WTC11 (cell line): ENCODE results near the gene TEX54. TPM values are rescaled to one million over a fixed set of nuclear protein-coding genes. Genes with fewer than 3 reads are reported as not detected.

Experiments used
- CREM ChIP-seq: sonication (generic); formaldehyde crosslinking; IDR thresholded peaks from 2 replicates; pipeline ENCODE4 v1.8.1; 2022; ENCODE audit warnings: mild to moderate bottlenecking, missing genetic modification reagents, moderate library complexity
- E2F5 ChIP-seq: sonication (generic); formaldehyde crosslinking; IDR thresholded peaks from 2 replicates; pipeline ENCODE4 v1.8.1; 2022; ENCODE audit warnings: mild to moderate bottlenecking, moderate library complexity, missing genetic modification reagents
- EMX1 ChIP-seq: fragments of 250-450 bp; sonication (Bioruptor Pico); IDR thresholded peaks from 2 replicates; pipeline ENCODE4 v1.8.0; 2021; ENCODE audit warnings: mild to moderate bottlenecking
- GRHL2 ChIP-seq: fragments of 250-450 bp; sonication (Bioruptor Pico); IDR thresholded peaks from 2 replicates; pipeline ENCODE4 v1.8.0; 2022; ENCODE audit warnings: mild to moderate bottlenecking, moderate library complexity; ENCODE audit not compliant: insufficient replicate concordance, severe bottlenecking
- JAZF1 ChIP-seq: fragments of 250-450 bp; sonication (Bioruptor Pico); IDR thresholded peaks from 2 replicates; pipeline ENCODE4 v1.9.0; 2021; ENCODE audit warnings: moderate library complexity, mild to moderate bottlenecking, inconsistent platforms
- JUN ChIP-seq: sonication (generic); formaldehyde crosslinking; IDR thresholded peaks from 2 replicates; pipeline ENCODE4 v1.8.0; 2023; ENCODE audit warnings: mild to moderate bottlenecking, missing genetic modification reagents
- MAX ChIP-seq: sonication (generic); formaldehyde crosslinking; IDR thresholded peaks from 2 replicates; pipeline ENCODE4 v1.8.0; 2022; ENCODE audit warnings: mild to moderate bottlenecking, missing genetic modification reagents
- NR1H2 ChIP-seq: sonication (generic); formaldehyde crosslinking; IDR thresholded peaks from 2 replicates; pipeline ENCODE4 v1.9.0; 2021; ENCODE audit warnings: mild to moderate bottlenecking, moderate library complexity, missing genetic modification reagents
- PREB ChIP-seq: sonication (generic); formaldehyde crosslinking; IDR thresholded peaks from 2 replicates; pipeline ENCODE4 v1.8.1; 2022; ENCODE audit warnings: mild to moderate bottlenecking, missing genetic modification reagents, moderate library complexity, borderline replicate concordance
- RORB ChIP-seq: fragments of 250-450 bp; sonication (Bioruptor Pico); IDR thresholded peaks from 2 replicates; pipeline ENCODE4 v1.9.0; 2021; ENCODE audit warnings: mild to moderate bottlenecking
- ZBTB21 ChIP-seq: sonication (generic); formaldehyde crosslinking; IDR thresholded peaks from 2 replicates; pipeline ENCODE4 v1.8.1; 2023; ENCODE audit warnings: mild to moderate bottlenecking, missing genetic modification reagents, borderline replicate concordance
- ZNF396 ChIP-seq: fragments of 250-450 bp; sonication (Bioruptor Pico); IDR thresholded peaks from 2 replicates; pipeline ENCODE4 v1.8.0; 2021; ENCODE audit warnings: mild to moderate bottlenecking, moderate library complexity, borderline replicate concordance
- total RNA-seq: library from RNA; stranded (reverse); gene quantifications from 3 replicates; pipeline ENCODE4 v1.2.3, GENCODE V29; 2021
- TF ChIP-seq, protein P1 (sequence below): sonication (generic); formaldehyde crosslinking; IDR thresholded peaks from 2 replicates; pipeline ENCODE4 v1.8.0; 2022; ENCODE audit warnings: missing genetic modification reagents
- TF ChIP-seq, protein P2 (sequence below): sonication (generic); formaldehyde crosslinking; IDR thresholded peaks from 2 replicates; pipeline ENCODE4 v1.8.1; 2022; ENCODE audit warnings: low read depth, mild to moderate bottlenecking, moderate library complexity, missing genetic modification reagents, borderline replicate concordance
- TF ChIP-seq, protein P3 (sequence below): fragments of 250-450 bp; sonication (Bioruptor Pico); IDR thresholded peaks from 2 replicates; pipeline ENCODE4 v1.9.0; 2021; ENCODE audit warnings: mild to moderate bottlenecking

The TEX54 gene
- total RNA-seq, 1 experiment from 2014 or later: not detected

DNA sequence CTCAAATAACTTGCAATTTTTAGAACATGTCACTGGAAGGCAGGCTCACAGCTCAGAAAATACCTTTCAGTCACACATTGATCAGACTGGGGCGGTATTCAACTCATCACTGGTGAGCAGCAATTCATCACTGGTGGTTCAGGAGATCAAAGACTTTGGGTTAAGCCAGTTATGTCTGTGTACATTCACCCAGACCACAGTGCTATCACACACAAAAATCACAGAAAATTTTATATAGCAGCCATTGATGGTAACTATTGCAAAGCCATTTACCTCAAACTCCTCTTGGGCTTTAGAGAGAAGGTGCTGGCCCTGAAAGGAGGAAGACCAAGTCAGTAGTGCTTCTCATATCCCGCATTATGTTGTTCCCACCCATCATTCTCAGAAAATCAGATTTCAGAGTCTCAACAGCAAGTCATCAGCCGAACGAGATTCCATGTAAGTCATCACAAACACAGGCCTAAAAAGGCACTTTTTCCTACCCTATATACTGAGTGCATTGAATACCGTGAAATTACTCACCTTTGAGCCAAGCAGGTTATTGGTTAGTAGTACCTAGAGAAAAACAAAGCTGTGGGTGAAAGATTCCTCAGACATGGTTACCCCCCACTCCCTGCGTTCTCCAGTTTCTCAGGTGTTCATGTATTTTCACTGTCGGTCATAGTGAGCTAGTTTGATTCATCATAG lies 20.8 kb upstream of the TEX54 start (continued):
- TF ChIP-seq GRHL2 (CRISPR knock-in tag): no peak
- TF ChIP-seq, protein P1, sequence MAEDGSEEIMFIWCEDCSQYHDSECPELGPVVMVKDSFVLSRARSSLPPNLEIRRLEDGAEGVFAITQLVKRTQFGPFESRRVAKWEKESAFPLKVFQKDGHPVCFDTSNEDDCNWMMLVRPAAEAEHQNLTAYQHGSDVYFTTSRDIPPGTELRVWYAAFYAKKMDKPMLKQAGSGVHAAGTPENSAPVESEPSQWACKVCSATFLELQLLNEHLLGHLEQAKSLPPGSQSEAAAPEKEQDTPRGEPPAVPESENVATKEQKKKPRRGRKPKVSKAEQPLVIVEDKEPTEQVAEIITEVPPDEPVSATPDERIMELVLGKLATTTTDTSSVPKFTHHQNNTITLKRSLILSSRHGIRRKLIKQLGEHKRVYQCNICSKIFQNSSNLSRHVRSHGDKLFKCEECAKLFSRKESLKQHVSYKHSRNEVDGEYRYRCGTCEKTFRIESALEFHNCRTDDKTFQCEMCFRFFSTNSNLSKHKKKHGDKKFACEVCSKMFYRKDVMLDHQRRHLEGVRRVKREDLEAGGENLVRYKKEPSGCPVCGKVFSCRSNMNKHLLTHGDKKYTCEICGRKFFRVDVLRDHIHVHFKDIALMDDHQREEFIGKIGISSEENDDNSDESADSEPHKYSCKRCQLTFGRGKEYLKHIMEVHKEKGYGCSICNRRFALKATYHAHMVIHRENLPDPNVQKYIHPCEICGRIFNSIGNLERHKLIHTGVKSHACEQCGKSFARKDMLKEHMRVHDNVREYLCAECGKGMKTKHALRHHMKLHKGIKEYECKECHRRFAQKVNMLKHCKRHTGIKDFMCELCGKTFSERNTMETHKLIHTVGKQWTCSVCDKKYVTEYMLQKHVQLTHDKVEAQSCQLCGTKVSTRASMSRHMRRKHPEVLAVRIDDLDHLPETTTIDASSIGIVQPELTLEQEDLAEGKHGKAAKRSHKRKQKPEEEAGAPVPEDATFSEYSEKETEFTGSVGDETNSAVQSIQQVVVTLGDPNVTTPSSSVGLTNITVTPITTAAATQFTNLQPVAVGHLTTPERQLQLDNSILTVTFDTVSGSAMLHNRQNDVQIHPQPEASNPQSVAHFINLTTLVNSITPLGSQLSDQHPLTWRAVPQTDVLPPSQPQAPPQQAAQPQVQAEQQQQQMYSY (CRISPR knock-in tag): no peak
- TF ChIP-seq EMX1 (CRISPR knock-in tag): peak; percentile 64; the same call in 1 of the 2 replicates
- no peak for TF ChIP-seq E2F5 (CRISPR knock-in tag)
- no peak for TF ChIP-seq PREB (CRISPR knock-in tag)
- no peak for TF ChIP-seq JUN (CRISPR knock-in tag)
- no peak for TF ChIP-seq MAX
- TF ChIP-seq RORB (CRISPR knock-in tag): no peak
- TF ChIP-seq CREM (CRISPR knock-in tag): no peak
- TF ChIP-seq, protein P2, sequence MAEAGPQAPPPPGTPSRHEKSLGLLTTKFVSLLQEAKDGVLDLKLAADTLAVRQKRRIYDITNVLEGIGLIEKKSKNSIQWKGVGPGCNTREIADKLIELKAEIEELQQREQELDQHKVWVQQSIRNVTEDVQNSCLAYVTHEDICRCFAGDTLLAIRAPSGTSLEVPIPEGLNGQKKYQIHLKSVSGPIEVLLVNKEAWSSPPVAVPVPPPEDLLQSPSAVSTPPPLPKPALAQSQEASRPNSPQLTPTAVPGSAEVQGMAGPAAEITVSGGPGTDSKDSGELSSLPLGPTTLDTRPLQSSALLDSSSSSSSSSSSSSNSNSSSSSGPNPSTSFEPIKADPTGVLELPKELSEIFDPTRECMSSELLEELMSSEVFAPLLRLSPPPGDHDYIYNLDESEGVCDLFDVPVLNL (CRISPR knock-in tag): no peak
- no peak for TF ChIP-seq JAZF1 (CRISPR knock-in tag)
- TF ChIP-seq NR1H2 (CRISPR knock-in tag): no peak
- TF ChIP-seq ZBTB21 (CRISPR knock-in tag): no peak
- TF ChIP-seq, protein P3, sequence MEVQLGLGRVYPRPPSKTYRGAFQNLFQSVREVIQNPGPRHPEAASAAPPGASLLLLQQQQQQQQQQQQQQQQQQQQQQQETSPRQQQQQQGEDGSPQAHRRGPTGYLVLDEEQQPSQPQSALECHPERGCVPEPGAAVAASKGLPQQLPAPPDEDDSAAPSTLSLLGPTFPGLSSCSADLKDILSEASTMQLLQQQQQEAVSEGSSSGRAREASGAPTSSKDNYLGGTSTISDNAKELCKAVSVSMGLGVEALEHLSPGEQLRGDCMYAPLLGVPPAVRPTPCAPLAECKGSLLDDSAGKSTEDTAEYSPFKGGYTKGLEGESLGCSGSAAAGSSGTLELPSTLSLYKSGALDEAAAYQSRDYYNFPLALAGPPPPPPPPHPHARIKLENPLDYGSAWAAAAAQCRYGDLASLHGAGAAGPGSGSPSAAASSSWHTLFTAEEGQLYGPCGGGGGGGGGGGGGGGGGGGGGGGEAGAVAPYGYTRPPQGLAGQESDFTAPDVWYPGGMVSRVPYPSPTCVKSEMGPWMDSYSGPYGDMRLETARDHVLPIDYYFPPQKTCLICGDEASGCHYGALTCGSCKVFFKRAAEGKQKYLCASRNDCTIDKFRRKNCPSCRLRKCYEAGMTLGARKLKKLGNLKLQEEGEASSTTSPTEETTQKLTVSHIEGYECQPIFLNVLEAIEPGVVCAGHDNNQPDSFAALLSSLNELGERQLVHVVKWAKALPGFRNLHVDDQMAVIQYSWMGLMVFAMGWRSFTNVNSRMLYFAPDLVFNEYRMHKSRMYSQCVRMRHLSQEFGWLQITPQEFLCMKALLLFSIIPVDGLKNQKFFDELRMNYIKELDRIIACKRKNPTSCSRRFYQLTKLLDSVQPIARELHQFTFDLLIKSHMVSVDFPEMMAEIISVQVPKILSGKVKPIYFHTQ (CRISPR knock-in tag): 0 out of 2 replicates have a peak, but pooled peaks have one; percentile 19
- no peak for TF ChIP-seq ZNF396
